GM18507 (cell line): Measurements from ENCODE around the gene USH2A.

Source experiments
- DNase-seq: peaks from one replicate; pipeline ENCODE4 v3.0.0; 2011; ENCODE audit warnings: low read depth; ENCODE audit not compliant: insufficient read length; ENCODE audit errors: extremely low spot score
- FAIRE-seq: peaks from 2 replicates; lab custom pipeline; 2011; peaks lifted over from hg19 to GRCh38; lab: Jason Lieb, UNC

The USH2A gene

DNA sequence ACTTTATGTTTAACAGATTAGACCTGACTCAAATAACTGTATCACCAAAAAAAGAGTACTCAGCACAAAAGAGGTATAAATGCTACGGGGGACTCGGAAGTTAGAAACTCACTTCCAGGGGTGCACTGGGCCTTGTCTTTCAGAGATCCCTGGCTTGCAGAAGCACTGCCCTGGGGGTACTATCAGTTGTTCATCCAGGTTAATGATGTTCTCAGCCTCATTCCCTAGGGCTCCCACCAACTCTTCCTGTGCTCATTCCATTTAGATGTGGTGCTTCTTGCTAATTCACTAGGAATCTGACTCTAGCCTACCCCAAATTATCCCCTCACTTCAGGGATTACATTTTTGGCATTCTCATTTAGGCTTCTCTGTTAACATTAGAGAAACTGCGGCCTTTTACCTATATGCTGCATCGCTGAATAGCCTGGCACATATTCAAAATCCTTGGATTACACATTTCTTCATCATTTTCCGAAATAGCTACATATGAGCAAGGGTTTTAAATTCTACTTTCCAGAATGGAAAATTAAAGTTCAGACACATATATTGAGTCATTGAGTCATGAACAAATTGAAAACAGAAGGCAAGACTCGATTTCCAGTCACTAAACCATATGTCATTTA is 517.6 kb downstream of the USH2A start:
- FAIRE-seq (no peak), DNase-seq (no peak)

DNA sequence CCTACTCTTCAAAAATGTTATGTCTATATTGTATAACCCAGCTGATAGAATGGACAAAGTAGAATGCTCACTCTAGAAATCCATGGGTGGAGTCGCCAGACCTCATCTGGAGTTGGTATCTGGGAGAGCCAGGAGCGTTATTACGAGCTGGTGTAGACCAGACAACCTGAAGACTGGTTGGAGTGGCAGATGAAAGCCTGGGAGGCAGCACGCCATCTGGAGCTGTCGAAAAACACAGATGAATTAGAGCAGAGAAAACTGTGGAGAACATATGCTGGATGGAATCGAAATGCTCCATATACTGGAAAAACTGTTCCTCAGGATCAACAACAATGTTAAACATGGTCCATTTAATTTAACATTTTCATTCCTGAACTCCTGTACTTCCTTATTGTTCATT is 522.6 kb downstream of the USH2A start:
- no peak for DNase-seq
- FAIRE-seq = no peak

DNA sequence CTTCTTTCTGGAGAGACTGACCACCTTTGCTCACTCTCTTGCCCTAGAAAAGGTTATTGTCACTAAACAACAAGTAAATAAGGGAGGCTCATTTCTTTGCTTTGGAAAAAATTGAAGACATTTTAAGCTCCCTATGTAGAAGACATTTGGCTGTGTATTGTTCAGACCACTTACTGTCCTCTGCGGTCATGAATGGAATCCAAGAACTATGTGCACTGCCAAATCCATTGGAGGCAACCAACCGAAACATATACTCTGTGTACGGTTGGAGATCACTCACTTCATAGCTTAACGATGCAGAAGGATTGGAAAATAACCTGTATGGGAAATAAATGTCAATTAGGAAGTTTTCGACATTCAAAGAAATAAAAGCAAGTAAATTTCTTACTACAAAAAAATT is 523.3 kb downstream of the USH2A start:
- FAIRE-seq (no peak), DNase-seq (no peak)

DNA sequence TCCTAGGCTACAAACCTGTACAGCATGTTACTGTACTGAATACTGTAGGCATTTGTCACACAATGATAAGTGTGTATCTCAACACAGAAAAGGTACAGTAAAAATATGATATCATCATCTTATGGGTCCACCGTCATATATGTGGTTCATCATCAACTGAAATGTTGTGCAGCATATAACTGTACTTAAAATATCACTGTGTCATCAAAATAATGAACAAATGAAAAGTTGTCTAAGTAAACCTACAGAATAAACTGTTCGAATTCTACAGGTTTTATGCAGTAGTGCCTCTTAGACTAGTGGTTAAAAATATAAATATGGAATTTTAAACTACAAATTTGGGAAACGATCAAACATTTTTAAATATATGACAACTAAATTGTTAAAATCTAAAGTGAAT is 527.4 kb downstream of the USH2A start:
- no peak for FAIRE-seq
- DNase-seq = no peak

DNA sequence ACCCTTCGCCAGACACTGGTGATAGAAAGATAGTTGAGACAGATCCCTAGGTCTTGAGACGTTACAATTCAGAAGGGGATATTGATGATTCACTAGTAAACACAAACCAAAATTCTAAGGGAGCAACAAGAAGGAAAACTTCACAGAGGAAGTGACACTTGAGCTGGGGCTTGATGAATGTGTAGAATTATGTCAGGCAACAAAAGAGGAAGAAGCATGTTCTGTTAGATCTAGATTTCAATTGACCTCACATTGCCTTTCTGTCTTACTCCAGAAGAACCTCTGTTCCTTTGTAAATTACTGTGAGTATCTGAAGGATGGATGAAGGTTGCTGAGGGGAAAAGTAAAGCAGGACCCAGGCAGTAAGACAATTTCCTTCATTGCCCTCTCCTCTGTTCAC is 528.0 kb downstream of the USH2A start:
- FAIRE-seq = no peak
- no peak for DNase-seq

DNA sequence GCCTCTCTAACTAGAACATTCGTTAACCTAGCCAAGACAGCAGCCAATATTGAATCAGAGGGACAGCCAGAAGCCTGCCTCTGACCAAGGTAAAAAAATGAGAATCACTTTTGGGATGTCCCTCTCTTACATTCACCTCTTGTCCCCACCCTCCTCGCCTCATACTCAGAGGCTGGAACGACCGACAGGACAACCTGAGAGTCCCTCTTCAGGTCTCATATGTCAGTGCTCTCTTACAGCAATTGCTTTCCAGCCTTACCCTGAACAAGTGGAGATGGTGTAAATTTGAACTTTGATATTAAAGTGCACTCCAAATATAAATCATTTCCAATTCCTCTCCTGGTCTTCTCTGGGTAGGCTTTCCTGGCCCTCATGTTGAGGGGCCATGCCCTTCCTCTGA is 528.6 kb downstream of the USH2A start:
- FAIRE-seq (no peak), DNase-seq (no peak)

DNA sequence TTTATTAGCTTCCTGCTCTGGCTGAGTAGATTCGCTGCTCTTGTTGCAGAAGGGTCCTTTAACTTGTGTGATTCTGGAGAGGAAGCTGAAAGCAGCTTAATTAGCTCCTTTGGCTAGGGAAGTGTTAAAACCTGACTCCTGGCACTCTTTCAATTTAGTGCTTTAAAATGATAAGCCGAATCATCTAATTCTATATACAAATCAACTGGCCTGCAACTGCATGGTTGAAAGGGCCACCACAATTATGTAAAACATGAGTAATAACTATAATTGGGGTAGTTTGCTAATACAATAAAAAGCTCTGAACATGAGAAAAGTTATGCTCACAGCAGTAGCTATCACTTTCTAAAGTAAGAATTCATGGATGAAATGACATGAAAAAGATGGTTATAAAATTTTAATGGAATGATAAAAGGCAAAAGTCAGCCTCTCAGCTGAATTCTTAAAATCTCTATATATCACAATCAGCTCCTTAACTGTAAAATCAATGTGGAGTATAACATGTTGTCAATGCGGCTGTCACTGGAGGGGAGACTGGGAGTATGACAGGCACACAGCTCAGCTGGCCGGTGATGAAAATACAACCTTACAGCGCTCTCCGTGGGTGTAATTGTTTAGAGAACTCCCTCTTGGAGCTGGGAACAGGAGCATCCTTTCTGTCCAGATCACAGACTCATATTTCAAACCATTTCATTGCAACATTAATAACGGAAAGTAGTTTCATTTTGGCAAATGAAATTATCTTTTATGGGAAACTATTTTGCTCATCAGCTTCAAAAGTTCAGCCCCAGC is 531.8 kb downstream of the USH2A start:
- no peak for DNase-seq
- no peak for FAIRE-seq

DNA sequence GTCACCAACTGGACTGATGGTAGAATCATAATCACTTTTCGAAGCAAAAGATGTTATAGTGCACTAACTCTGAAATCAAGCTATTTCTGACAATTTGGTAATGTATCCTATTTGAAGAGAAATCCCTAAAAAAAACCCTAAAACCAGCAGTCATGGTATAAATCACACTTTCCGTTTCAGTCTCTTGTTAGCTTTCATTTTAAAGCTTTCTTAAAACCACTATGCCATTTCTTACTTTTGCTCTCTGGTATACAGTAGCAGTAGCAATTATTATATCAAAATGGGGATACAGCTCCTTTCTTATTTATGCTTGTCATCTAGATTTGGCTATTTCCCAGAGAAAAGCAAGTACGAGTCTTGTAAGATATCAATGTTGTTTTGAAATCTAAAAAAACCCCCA is 532.8 kb downstream of the USH2A start:
- DNase-seq = no peak
- no peak for FAIRE-seq

DNA sequence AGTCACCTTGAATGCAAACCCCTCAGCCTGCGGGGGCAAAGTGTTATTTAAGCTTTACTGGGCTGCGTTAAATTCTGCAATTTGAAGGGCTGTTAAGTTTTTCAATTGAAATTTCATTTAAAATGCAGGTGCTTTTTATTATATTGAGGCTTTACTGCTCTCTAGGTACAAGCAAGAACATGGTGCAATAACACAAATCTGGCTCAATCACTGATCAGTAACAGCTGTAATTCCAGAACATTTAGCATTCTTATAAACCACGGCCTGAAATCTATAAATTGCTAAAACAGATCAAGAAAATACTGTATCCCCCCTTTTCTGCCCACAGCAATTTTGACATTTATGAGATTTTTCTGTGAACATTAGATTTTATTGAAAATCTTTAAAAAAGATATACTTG is 533.4 kb downstream of the USH2A start:
- DNase-seq (no peak), FAIRE-seq (no peak)

DNA sequence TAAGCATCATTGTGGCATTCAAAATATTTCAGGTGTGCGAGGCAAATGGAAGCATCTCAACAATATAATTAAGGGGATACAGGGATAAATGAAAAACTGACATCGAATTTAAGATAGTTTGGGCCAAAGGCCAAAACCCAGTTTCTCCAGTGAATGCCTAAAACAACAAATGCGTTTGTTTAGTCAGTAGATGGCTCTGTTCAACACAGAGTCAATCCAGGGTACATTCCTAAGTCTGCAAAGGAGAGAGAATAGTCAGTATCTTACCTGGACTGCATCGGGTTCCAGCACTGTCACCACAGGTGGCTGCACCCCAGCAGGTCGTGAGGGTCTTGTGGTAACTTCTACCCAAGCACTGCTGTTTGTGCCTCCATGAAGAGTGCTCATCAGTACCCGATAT is 535.1 kb downstream of the USH2A start:
- no peak for DNase-seq
- FAIRE-seq = no peak

DNA sequence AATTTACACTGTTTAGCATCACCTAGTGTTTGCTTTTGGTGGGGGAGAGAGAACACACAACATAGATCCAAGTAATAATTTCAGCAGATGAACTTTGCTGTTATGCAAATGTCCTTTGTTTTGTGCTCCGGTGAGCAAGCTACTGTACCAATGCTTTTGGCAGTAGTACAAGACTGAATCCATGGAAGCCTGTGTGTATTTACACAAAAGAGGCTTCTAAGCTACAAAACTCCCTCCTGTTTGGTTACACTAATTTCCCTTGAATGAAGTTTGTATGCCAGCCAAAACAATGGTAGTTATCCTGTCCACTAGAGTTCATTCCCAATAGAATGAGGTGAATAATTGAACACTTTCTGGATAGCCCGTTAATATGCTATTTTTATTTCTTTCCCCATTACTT is 535.6 kb downstream of the USH2A start:
- FAIRE-seq (no peak), DNase-seq (no peak)

DNA sequence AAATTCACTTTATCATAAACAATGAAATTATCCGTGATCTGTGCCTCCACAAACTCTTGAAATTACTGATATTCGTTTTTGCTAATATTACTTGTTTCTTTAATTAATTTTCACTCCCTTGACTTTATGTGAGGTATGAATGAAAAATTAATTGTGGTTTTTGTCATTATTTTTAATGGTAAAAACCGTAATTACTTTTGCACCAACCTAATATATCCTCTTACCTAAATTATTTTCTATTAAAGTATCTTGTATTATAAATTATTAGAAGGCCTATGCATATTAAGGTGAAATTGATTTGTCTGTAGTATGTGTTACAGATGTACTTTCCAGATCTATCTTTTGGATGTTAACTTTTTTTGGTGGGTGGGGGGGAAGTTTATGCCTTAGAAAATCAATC is 540.2 kb downstream of the USH2A start:
- FAIRE-seq = no peak

DNA sequence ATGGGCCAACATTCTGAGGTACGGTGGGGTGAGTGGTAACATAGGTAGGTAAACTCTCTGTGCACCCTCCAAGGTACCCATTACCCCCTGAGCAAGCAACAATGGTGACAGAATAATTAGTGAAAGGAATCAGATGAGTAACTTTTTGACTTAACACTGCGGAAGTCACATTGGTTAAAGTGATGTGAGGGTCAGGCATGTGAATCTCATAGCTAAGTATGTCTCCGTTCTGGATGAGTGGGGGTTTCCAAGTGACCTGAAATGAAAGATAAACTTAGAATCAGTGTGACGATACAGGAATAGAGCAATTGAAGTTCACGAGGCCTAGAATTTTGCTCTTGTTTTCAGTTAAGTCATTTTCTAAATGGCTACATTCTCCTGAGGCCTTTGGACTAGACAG is 544.4 kb downstream of the USH2A start:
- DNase-seq = no peak
- no peak for FAIRE-seq

More for the DNA sequence above, 540.2 kb downstream of the USH2A start:
- no peak for DNase-seq

DNA sequence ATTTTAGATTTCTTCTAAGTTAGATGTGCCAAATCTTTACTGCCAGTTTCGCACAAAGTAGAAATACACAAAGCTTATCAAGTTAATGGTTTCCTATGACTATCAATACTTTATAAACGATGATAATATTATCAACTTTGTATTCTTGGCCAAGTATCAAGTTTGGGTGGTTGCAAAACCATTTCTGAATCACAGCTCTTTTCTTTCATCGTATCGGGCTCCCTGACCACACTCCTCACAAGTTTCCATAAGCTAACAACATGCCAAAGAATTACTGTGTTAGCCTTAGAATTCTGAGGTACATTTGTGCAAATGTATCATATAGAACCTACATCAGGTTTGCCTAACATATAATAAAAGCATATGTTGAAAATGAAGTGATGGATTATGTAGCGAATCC is 545.1 kb downstream of the USH2A start:
- DNase-seq = no peak
- no peak for FAIRE-seq

DNA sequence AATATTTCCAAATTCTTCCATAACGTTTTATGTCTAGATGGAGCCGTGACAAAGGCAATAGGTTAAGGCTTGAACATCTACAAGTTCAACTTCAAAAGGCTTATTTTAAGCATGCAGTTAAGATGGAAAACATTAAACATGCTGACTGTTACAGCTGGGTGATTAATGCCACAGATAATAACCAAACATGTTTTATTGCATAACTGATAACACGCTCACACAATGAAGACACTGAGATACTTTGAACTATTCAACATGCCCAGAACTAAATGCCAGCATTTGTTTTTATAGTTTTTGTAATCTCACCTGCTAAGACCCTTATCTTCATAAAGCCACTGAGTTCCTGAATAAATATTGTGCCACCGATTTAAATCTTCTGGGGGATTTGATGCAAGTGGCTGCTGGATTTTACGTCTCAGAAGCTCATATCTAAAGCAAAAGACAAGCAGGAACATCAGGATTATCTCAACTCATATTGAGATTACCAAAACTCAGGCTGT is 545.7 kb downstream of the USH2A start:
- no peak for FAIRE-seq
- DNase-seq = no peak

DNA sequence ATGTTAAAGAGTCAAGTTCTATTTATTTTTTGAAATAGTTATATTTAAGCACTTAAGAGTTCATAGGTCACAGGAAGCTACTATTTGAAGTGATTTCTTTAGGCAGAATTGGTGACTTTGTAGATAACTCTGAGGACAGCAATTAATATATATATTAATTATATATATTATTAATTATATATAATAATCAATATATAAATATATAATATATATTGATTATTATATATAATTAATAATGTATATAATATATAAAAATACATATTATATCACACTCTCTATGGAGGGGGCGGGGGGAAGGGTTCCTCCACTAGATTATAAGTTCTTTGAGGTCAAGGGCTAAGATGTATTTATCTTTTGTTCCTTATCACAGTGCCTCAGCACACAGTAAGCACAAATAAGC is 547.5 kb downstream of the USH2A start:
- DNase-seq (no peak), FAIRE-seq (no peak)

DNA sequence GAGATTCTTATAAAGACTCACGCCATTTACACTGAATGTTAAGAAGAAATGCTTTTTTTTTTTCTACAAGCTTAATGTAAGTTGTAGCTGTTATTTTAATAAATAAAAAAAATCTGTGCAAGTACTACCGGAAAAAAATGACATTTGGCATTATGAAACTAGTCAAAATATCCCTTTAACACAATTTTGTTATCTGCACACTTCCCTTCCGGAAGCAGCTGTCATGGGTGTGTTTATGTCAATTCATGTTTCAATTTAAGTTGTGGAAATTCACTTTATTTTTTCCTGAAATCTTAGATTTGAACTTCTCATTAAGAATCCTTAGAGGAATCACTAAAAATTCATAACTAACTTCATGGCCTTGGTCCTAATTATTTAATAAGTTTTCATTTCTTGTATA is 548.0 kb downstream of the USH2A start:
- no peak for FAIRE-seq
- no peak for DNase-seq

DNA sequence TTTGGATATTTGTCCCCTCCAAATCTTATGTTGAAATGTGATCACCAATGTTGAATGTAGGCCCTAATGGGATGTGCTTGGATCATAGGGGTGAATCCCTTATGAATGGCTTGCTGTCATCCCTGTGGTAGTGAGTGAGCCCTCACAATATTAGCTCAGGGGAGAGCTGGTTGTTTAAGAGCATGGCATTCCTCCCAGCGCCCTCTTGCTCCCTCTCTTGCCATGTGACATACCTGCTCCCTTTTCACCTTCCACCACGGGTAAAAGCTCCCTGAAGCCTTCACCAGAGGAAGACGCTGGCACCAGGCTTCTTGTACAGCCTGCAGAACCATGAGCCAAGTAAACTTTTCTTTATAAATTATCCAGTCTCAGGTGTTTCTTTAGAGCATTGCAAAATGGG is 550.6 kb downstream of the USH2A start:
- no peak for FAIRE-seq
- DNase-seq = no peak

DNA sequence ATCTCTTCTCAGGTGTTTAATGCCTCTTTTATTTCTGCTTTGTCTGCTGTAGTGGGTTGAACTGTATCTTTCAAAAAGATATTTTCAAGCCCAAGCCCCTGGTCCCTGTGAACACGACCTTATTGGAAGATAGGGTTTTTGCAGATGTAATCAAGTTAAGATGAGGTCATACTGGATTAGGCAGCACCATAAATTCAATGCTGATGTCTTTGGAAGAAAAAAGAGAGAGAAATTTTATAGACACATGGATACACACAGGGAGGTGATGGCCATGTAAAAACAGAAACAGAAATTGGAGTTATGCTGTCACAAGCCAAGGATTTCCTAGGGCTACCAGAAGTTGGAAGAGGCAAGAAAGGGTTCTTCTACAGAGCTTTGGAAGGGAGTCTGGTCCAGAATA is 554.7 kb downstream of the USH2A start:
- DNase-seq = no peak
- no peak for FAIRE-seq

DNA sequence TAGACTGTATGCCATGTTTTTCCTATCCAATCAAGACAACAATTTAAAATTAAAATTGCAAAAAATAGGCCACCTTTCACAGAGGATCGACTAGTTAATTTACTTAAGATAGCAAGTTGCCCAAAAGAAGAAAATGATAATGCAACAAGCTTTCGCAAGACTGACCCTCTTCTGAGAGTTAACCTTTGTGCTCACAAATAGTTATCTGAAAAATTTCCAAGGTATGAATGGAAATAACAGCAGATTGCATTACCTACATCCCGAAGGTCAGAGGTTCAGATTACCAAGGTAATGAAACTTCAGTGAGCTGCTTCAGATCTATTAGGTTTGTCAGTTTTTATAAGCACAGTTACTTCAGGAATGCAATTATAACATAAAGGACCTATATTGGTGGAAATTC is 558.2 kb downstream of the USH2A start:
- FAIRE-seq (no peak), DNase-seq (no peak)

DNA sequence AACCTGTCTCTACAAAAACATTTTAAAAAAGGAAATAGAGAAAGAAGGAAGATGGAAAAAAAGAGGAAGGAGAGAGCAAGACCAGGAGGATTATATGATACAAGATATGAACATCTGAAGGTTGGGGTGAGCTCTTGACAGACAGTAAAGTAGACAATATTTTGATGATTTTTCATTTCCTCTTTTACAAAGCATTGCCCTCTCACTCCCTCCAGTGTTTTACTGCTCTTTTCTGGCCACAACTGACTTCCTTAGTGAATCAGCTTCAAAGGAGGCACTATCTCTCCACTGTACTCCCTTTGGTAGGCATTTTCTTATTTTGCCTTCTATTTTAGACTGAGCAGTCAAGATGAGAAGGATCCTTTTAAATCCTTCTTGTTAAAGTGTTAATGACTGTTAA is 559.5 kb downstream of the USH2A start:
- FAIRE-seq (no peak), DNase-seq (no peak)
